ENCODE data around the gene SEL1L2.

SEL1L2 gene

DNA sequence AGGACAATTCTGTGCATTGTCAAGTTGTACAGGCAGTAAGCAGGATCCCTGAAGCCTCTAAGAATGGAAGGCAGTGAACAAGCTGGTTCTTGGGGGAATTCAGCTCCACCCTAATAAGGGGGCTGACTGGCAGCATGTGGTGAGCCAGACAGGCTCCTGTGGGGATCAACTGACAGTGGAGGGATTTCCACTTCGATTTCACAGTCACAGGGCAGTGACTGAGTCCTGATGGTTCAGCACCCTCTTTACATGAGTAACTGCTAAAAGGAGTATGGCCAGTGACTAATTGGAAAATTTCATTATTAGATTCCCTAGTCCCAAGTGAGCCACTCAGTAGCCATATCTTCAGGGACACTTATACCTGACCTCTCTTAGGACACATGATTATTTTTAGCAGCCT is 127.2 kb downstream of the SEL1L2 start:
- no peak for DNase-seq

DNA sequence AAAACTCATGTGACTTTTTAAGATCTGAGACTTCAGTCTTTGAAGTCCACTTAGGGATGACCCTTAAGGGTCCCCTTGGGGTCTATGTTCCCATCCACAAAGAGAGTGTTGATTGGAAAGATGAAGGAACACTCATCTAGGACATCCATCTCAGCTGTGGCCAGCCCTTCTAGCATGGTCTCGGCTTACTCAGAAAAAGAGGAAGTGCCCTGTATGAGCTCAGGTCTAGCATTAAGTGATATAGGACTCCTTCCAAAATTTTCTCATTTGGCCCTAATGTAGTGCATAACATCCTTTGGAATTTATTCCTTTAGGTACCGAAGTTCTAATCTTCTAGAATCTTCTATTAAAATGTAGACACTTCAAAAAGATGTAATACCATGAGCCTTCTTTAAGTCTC is 128.2 kb downstream of the SEL1L2 start:
- peak; percentile 76 to 88 for DNase-seq

- DNase-seq: no peak
These were observed 131.5 kb downstream of the SEL1L2 start for GRCh38 chr20:13858871-13859270.

- DNase-seq: no peak
These were observed 132.0 kb downstream of the SEL1L2 start for GRCh38 chr20:13858439-13858838.

DNA sequence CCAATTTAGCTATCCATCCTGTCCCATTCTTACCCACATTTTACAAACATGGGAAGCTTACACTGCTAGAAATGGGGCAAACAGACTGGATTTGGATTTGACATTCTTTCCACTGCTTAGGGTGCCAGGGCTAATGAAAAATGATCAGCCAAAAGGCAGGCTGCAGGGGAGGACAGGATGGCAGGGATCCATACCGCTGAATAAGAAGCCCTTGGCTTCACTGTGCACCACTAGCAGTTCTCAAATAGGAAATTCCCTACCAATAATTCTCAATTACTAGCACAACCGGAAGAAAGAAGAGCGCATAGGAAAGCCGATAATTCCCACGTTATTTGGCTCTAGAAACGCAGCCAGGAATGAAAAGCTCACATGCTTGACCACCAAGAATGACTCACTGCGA is 132.5 kb downstream of the SEL1L2 start:
- no peak for DNase-seq

- DNase-seq: no peak
These were observed 133.1 kb downstream of the SEL1L2 start for GRCh38 chr20:13857304-13857703.

DNA sequence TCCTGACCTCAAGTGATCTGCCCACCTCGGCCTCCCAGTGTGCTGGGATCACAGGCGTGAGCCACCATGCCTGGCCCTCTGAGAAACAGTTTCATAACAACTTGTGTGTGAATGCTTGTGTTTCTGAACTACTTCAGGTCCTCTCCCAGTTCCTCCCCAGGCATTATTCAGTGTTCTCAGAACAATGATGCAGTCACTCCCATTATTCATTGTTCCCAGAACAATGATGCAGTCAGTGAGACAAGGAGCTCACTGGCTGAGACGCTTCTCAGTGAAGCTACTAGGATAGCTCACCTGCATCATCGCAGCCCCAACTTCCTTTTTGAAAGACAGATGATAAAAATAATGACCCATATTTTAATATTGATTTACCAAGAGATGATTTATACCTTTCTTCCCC is 134.1 kb downstream of the SEL1L2 start:
- DNase-seq: no peak

GRCh38 chr20:13855613-13856012 is 134.8 kb downstream of the SEL1L2 start:
- DNase-seq: no peak

DNA sequence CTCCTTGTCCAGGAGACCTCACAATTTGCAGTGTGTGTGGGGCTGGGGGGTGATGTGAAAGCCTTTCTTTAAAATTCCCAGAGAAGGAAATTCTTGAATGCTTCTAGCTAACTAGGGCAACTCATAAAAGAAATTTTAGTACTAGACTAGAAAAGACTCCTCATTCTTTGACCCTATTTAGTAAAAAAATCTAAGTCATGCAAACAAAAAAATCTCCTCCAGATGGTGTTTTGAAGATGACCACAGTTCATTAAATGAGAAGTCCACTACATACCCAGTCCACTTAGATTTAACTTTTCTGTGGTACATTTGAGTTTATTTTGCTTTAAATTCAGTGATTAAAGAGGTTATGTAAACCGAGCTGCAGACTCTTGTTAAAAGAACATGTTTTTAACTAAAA is 138.1 kb downstream of the SEL1L2 start:
- DNase-seq: no peak

DNA sequence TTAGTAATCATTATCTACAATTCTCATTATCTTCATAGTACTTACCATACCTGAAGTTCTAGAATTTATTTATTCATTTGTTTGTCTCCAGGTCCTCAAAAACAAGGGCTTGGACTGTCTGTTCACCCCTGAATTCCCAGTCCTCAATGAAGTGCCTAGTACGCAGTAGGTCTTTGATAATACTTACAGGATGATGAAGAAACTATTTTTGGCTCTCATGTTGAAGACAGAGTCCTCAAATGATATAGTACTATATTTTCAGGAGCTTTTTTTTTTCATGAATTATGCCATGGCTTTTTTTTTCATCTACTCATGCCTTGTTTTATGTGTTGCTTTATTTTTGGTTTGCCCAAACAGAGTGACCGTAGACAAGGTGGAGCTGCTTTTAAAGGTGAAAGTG is 139.1 kb downstream of the SEL1L2 start:
- no peak for DNase-seq

DNA sequence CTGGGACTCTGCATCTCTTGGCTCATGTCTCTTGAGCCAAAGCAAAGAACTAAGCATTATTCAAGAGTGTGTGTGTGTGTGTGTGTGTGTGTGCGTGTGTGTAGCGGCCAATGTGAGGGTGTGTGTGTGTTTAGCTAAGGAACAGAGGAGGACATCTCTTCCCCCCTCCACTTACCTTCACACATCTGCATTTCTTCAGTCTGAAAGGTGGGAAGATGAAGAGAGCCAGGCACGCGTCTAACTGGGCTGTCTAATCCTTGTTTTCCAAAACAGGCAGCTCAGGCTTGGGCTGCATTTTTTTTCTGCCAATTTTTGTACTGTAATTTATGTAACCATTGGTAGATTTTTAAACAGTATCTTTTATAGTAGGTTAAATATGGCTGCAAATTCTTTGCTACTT is 146.1 kb downstream of the SEL1L2 start:
- DNase-seq: no peak

GRCh38 chr20:13841206-13841605 is 149.2 kb downstream of the SEL1L2 start:
- no peak for DNase-seq

DNA sequence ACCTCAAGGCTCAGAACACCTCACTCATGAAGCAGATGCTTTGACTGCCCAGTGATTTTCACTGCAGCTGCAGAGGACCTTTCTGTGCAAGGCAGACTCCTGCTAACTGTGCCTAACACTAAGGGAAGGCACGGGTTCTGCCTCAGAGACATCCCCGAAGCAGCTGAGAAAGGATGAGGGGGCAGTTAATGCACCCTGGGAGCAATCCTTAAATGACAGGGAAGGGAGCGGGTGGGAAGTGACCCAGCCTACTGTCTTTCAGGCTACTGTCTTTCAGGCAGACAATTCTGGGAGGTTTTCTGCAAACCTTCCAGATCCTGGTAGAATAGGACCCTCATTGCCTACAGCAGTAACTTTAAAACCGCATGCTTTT is 150.3 kb downstream of the SEL1L2 start:
- DNase-seq: no peak

DNA sequence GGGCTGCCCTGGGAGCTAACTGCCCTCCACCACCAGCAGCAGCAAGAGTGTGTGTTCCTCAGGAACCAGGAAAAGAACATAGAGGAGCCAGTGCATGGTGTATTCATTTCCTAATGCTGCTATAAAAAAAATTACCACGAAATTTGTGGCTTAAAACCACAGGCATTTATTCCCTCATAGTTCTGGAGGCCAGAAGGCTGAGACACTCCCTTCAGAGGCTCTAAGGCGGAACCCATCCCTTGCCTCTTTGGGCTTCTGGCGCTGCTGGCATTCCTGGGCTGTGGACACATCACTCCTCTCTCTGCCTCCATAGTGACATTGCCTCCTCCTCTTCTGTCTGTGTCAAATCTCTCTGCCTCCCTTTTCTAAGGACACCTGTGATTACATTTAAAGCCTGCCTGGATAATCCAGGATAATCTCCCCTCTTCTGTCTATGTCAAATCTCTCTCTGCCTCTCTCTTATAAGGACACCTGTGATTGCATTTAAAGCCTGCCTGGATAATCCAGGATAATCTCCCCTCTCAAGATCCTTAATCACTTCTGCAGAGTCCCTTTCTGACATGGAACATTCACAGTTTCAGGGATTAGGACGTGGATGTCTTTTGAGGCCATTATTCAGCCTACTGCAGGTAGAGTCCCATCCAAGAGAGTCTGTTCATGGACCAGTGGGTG is 150.9 kb downstream of the SEL1L2 start:
- DNase-seq: peak in 1 of 2 experiments; percentile 9

GRCh38 chr20:13838664-13839063 is 151.8 kb downstream of the SEL1L2 start:
- no peak for DNase-seq

DNA sequence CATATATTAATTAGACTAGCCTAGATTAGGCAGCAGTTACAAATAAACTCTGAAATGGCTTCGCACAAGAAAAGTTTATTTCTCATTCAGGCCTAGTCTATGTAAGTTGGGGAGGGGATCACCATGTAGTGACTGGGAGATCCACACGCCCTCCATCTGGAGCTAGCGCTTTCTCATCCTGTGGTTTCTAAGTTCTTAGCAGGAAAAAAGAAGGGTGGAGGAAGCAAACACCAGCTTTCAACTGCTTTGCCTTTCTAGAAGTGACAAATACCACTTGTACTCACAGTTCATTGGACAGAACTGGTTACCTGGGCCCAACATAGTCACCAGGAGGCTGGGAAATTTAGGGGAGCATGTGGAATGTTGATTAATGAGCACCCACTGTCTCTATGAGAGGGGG is 158.9 kb downstream of the SEL1L2 start:
- DNase-seq: peak; percentile 9 to 15

GRCh38 chr20:13825465-13825864 is 164.9 kb downstream of the SEL1L2 start:
- DNase-seq: no peak

- no peak for DNase-seq
These were observed 166.0 kb downstream of the SEL1L2 start for GRCh38 chr20:13824459-13824858.

- no peak for DNase-seq
These were observed 168.0 kb downstream of the SEL1L2 start for GRCh38 chr20:13822459-13822858.

- DNase-seq: no peak
These were observed 168.5 kb downstream of the SEL1L2 start for GRCh38 chr20:13821876-13822275.

DNA sequence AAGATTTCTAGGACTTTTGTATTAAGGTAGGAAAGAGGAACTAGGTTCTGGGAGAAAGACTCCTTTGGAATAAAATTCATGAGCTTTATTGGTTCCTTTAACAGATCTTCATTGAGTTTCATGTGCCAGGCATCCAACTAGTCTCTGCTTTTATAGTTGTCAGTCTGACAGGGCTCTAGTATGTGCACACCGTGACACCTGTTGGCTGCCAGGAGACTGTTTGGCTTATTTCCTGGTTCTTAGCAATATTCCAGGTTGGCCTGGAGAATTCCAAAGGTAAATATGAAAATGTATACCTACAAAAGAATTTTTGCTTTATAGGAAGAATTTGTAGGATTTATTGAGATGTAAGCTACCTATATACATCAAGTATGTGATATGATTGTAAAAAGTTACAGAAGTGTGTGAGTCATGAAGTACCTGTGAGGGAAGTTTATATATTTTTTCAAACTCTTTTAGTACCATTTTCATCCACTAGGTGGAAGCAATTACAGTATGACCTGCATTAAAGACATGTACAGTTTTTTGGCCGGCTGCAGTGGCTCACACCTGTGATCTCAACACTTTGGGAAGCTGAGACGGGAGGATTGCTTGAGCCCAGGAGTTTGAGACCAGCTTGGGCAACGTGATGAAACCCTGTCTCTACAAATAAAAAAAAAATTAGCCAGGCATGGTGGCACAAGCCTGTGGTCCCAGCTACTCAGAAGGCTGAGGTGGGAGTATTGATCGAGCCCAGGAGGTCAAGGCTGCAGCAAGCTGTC is 170.3 kb downstream of the SEL1L2 start:
- DNase-seq: peak; percentile 47 to 73

DNA sequence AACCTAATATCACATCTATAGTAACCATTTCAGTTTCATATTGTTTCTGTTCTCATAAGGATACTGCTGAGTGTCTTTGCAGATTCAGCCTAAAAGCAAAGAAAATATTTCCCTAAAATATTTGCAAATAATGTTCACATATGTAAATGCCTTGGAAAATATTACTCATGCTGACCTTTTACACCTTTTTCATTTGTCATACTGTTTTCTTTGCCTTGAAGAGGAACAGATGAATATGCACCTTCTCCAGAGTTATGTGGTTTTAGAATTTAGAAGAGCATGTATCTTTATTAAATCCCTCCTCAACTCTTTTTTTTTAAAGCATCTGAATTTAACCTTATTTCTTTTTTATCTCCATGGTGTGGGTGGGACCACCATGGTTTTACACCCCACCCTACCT is 173.1 kb downstream of the SEL1L2 start:
- DNase-seq: no peak

GRCh38 chr20:13816757-13817156 is 173.7 kb downstream of the SEL1L2 start:
- no peak for DNase-seq

DNA sequence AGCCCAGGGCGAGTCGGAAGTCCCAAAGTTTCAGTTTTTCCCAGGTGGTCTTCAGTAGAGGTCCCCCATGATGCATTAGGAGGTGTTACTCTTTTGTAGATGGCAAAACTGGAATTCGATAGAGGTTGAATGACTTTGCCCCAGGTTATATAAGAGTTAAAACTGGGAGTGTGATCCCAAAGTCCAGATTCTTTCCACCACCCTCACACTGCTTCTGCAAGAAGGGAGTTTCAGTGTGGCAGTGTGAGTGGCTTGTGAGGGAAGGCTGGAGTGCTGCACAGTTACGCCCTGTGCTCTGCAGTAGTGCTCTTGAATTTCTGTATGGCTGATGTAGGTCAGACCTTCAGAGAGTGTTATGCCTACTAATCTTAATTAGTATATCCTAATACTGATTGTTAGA is 175.7 kb downstream of the SEL1L2 start:
- DNase-seq: no peak

DNA sequence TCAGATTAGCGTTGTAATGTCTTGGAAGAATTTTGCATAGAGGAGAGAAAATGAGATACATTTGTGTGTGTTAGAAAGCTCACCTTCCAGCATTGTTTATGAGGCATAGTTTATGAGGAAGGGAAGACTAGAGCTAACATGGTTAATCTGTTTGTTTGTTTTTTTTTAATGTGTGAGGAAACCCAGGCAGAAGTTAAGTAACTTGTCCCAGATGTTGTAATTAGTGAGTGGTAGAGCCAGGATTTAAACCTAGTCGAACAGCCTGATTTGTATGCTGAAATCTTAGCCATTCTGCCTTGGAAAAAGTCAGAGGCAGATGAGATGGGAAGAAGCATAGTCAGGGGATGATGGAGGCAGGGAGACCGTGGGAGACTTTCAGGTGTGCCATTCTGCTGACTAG is 176.5 kb downstream of the SEL1L2 start:
- no peak for DNase-seq

Measured in Kasumi-1 (cell line).